HL-60 (cell line): ENCODE measurements around the gene TEAD4.

Experiments used
- DNase-seq, 2 experiments: peaks; one replicate each; pipeline ENCODE4 v3.0.0-alpha.2; 2010 to 2020; ENCODE audit warnings: low read depth in 1 of 2, low spot score in 1 of 2
- H3K27ac ChIP-seq: fragments of 250-450 bp; sonication (Bioruptor Pico); replicated peaks from 2 replicates; pipeline ENCODE4 v1.5.1; 2020; ENCODE audit warnings: mild to moderate bottlenecking, moderate library complexity
- H3K27me3 ChIP-seq: fragments of 250-450 bp; sonication (Bioruptor Pico); 2 replicates; pipeline ENCODE4 v1.5.1; 2021; ENCODE audit warnings: mild to moderate bottlenecking, moderate library complexity; ENCODE audit not compliant: insufficient read depth, poor library complexity, severe bottlenecking
- H3K4me3 ChIP-seq: replicated peaks from 2 replicates; pipeline ENCODE4 v1.5.1; 2011; ENCODE audit warnings: mild to moderate bottlenecking, control low read depth, low read length; ENCODE audit not compliant: insufficient read depth
- GABPA ChIP-seq: IDR thresholded peaks from 2 replicates; pipeline ENCODE4 v1.6.1; 2012; ENCODE audit warnings: low read depth
- POLR2AphosphoS5 ChIP-seq: IDR thresholded peaks from 2 replicates; pipeline ENCODE4 v1.6.1; 2012; ENCODE audit warnings: low read depth
- SPI1 ChIP-seq: IDR thresholded peaks from 2 replicates; pipeline ENCODE4 v1.6.1; 2012; ENCODE audit warnings: low read depth, mild to moderate bottlenecking, borderline replicate concordance
- TF ChIP-seq, protein P1 (sequence below): IDR thresholded peaks from one replicate; pipeline ENCODE4 v1.5.1; 2011; ENCODE audit warnings: low read length, control low read depth, inconsistent platforms; ENCODE audit not compliant: insufficient read depth
- TF ChIP-seq, protein P2 (sequence below): IDR thresholded peaks from 2 replicates; pipeline ENCODE4 v1.6.1; 2012; ENCODE audit warnings: low read depth; ENCODE audit not compliant: insufficient replicate concordance

TEAD4 gene

DNA sequence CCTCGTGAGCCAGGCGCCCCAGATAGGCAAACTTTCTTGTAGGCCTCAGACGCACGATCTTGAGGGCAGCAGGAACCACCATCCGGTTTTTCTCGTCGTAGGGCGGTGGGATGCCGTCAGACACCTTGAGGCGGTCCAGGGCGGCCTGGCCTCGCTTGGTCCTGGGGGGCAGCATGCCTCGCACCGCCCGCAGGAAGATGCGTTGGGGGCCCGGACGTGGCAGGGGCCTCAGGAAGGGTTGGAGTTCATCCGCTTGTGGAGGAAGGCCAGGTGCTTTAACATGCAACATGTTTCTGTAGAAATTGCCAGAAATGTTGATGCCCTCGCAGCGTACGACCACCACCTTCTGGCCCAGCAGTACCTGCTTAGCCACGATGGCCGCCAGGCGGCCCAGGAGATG, 112.5 kb downstream of the TEAD4 start:
- no peak for DNase-seq
- Histone ChIP-seq H3K27me3 (peaks cover 16% of the 10 kb centered on the region), H3K4me3 (no peak overlapping the region), H3K27ac (no peak overlapping the region)
- TF ChIP-seq POLR2AphosphoS5 (no peak), GABPA (no peak), SPI1 (no peak)
- TF ChIP-seq, protein P1, sequence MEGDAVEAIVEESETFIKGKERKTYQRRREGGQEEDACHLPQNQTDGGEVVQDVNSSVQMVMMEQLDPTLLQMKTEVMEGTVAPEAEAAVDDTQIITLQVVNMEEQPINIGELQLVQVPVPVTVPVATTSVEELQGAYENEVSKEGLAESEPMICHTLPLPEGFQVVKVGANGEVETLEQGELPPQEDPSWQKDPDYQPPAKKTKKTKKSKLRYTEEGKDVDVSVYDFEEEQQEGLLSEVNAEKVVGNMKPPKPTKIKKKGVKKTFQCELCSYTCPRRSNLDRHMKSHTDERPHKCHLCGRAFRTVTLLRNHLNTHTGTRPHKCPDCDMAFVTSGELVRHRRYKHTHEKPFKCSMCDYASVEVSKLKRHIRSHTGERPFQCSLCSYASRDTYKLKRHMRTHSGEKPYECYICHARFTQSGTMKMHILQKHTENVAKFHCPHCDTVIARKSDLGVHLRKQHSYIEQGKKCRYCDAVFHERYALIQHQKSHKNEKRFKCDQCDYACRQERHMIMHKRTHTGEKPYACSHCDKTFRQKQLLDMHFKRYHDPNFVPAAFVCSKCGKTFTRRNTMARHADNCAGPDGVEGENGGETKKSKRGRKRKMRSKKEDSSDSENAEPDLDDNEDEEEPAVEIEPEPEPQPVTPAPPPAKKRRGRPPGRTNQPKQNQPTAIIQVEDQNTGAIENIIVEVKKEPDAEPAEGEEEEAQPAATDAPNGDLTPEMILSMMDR: no peak
- TF ChIP-seq, protein P2, sequence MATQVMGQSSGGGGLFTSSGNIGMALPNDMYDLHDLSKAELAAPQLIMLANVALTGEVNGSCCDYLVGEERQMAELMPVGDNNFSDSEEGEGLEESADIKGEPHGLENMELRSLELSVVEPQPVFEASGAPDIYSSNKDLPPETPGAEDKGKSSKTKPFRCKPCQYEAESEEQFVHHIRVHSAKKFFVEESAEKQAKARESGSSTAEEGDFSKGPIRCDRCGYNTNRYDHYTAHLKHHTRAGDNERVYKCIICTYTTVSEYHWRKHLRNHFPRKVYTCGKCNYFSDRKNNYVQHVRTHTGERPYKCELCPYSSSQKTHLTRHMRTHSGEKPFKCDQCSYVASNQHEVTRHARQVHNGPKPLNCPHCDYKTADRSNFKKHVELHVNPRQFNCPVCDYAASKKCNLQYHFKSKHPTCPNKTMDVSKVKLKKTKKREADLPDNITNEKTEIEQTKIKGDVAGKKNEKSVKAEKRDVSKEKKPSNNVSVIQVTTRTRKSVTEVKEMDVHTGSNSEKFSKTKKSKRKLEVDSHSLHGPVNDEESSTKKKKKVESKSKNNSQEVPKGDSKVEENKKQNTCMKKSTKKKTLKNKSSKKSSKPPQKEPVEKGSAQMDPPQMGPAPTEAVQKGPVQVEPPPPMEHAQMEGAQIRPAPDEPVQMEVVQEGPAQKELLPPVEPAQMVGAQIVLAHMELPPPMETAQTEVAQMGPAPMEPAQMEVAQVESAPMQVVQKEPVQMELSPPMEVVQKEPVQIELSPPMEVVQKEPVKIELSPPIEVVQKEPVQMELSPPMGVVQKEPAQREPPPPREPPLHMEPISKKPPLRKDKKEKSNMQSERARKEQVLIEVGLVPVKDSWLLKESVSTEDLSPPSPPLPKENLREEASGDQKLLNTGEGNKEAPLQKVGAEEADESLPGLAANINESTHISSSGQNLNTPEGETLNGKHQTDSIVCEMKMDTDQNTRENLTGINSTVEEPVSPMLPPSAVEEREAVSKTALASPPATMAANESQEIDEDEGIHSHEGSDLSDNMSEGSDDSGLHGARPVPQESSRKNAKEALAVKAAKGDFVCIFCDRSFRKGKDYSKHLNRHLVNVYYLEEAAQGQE: no peak

- DNase-seq: peak; percentile 54 to 76
- Histone ChIP-seq H3K27me3 (peaks cover 29% of the 10 kb centered on the region), H3K4me3 (no peak overlapping the region), H3K27ac (no peak overlapping the region)
- no peak for TF ChIP-seq POLR2AphosphoS5
- TF ChIP-seq SPI1: no peak
- TF ChIP-seq, protein P1: peak; percentile 99
These were observed 114.4 kb downstream of the TEAD4 start for GRCh38 chr12:3073438-3074250.

DNA sequence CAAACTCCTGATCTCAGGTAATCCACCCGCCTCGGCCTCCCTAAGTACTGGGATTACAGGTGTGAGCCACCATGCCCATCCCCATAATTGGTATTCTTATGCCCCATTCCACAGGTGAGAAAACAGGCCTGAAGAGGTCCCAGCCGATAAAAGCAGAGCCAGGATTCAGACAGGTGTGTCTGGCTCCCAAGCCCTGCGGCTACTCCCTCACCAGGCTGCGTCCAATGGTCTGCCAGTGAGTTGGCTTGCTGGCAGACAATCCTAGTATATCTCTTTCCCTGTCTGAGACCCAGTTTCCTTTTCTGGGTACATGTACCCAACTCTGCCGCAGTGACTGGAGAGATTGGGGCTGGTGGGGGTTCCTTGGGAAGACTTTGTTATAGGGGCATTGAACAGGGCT, 116.1 kb downstream of the TEAD4 start:
- TF ChIP-seq SPI1 (no peak), POLR2AphosphoS5 (no peak), GABPA (no peak)
- TF ChIP-seq, protein P2: no peak
- TF ChIP-seq, protein P1: no peak
- H3K27ac ChIP-seq: no peak overlapping the region
- H3K4me3 ChIP-seq: no peak overlapping the region
- no peak for DNase-seq
- peaks cover 26% of the 10 kb centered on the region for H3K27me3 ChIP-seq
